HEK293 (cell line): ENCODE measurements around the gene PAK2.

Experiments
- CTCF ChIA-PET: fragments of 350-600 bp; formaldehyde crosslinking; extraction: SDS; loops from one replicate; lab custom pipeline; 2021; ENCODE audit warnings: antibody characterized with exemption; lab: Yijun Ruan, JAX
- POLR2A ChIA-PET: fragments of 300-600 bp; formaldehyde crosslinking; extraction: SDS; loops from one replicate; lab custom pipeline; 2020; ENCODE audit warnings: antibody characterized with exemption, inconsistent platforms; lab: Yijun Ruan, JAX
- H3K27ac ChIP-seq: fragments of 200-500 bp; sonication (Bioruptor generic); 2 replicates; pipeline ENCODE4 v1.5.1; 2014; ENCODE audit warnings: low read depth, low read length, control low read depth, inconsistent platforms; ENCODE audit errors: extremely low read depth
- H3K36me3 ChIP-seq, 2 experiments: fragments of 200-500 bp in 1 of 2; sonication (Bioruptor generic) in 1 of 2; 1 replicate in 1 of 2; 2 replicates in 1 of 2; pipeline ENCODE4 v1.5.1; 2014 to 2017; ENCODE audit warnings: inconsistent platforms in 2 of 2, low read length in 2 of 2; ENCODE audit not compliant: control insufficient read depth in 2 of 2, insufficient read depth in 1 of 2
- H3K4me1 ChIP-seq: fragments of 200-500 bp; sonication (Bioruptor generic); 2 replicates; pipeline ENCODE4 v1.5.1; 2014; ENCODE audit warnings: mild to moderate bottlenecking, low read length, inconsistent platforms; ENCODE audit not compliant: control insufficient read depth, insufficient read depth
- H3K4me3 ChIP-seq: 2 replicates; pipeline ENCODE4 v1.5.1; 2011; ENCODE audit warnings: low read depth, mild to moderate bottlenecking, control low read depth, low read length, moderate library complexity
- H3K9me3 ChIP-seq: fragments of 200-500 bp; sonication (Bioruptor generic); 2 replicates; pipeline ENCODE4 v1.5.1; 2014; ENCODE audit warnings: low read depth, low read length, inconsistent platforms; ENCODE audit not compliant: control insufficient read depth, insufficient read depth
- KLF16 ChIP-seq: fragments of 450-650 bp; formaldehyde crosslinking; IDR thresholded peaks from 2 replicates; pipeline ENCODE4 v1.5.1; 2017; ENCODE audit warnings: missing biosample characterization, missing genetic modification characterization
- SP2 ChIP-seq: fragments of 450-650 bp; formaldehyde crosslinking; IDR thresholded peaks from 2 replicates; pipeline ENCODE4 v1.5.1; 2016; ENCODE audit warnings: missing biosample characterization, missing genetic modification characterization
- SP7 ChIP-seq: fragments of 450-650 bp; formaldehyde crosslinking; IDR thresholded peaks from 2 replicates; pipeline ENCODE4 v1.5.1; 2016; ENCODE audit warnings: missing biosample characterization, missing genetic modification characterization
- ZFP3 ChIP-seq: fragments of 450-650 bp; formaldehyde crosslinking; IDR thresholded peaks from 2 replicates; pipeline ENCODE4 v1.5.1; 2016; ENCODE audit warnings: low read depth, missing biosample characterization, missing genetic modification characterization
- ZNF10 ChIP-seq: fragments of 450-650 bp; formaldehyde crosslinking; IDR thresholded peaks from 2 replicates; pipeline ENCODE4 v1.5.1; 2017; ENCODE audit warnings: missing biosample characterization, missing genetic modification characterization
- ZNF132 ChIP-seq: fragments of 450-650 bp; formaldehyde crosslinking; IDR thresholded peaks from 2 replicates; pipeline ENCODE4 v1.5.1; 2017; ENCODE audit warnings: missing biosample characterization, missing genetic modification characterization, borderline replicate concordance
- ZNF148 ChIP-seq: fragments of 450-650 bp; formaldehyde crosslinking; IDR thresholded peaks from 2 replicates; pipeline ENCODE4 v1.5.0; 2017; ENCODE audit warnings: missing biosample characterization, missing genetic modification characterization, borderline replicate concordance
- ZNF292 ChIP-seq: fragments of 450-650 bp; formaldehyde crosslinking; IDR thresholded peaks from 2 replicates; pipeline ENCODE4 v1.5.1; 2016; ENCODE audit warnings: low read depth, missing biosample characterization, missing genetic modification characterization, borderline replicate concordance
- ZNF350 ChIP-seq: fragments of 450-650 bp; formaldehyde crosslinking; IDR thresholded peaks from 2 replicates; pipeline ENCODE4 v1.5.0; 2017; ENCODE audit warnings: missing biosample characterization, mild to moderate bottlenecking, missing genetic modification characterization
- ZNF544 ChIP-seq: fragments of 450-650 bp; formaldehyde crosslinking; IDR thresholded peaks from 2 replicates; pipeline ENCODE4 v1.5.0; 2017; ENCODE audit warnings: missing biosample characterization, missing genetic modification characterization
- ZNF776 ChIP-seq: fragments of 450-650 bp; formaldehyde crosslinking; IDR thresholded peaks from 2 replicates; pipeline ENCODE4 v1.5.0; 2017; ENCODE audit warnings: missing biosample characterization, missing genetic modification characterization, borderline replicate concordance
- ZNF830 ChIP-seq: fragments of 450-650 bp; IDR thresholded peaks from 2 replicates; pipeline ENCODE4 v1.5.0; 2018; ENCODE audit warnings: missing biosample characterization, missing genetic modification characterization, low read depth, mild to moderate bottlenecking, moderate library complexity
- TF ChIP-seq, protein P1 (sequence below): fragments of 450-650 bp; formaldehyde crosslinking; IDR thresholded peaks from 2 replicates; pipeline ENCODE4 v1.5.1; 2017; ENCODE audit warnings: missing biosample characterization, missing genetic modification characterization
- TF ChIP-seq, protein P2 (sequence below): fragments of 450-650 bp; formaldehyde crosslinking; conservative IDR thresholded peaks from 2 replicates; pipeline ENCODE4 v1.5.1; 2016; ENCODE audit warnings: low read depth, missing biosample characterization, missing genetic modification characterization
- TF ChIP-seq, protein P3 (sequence below): fragments of 450-650 bp; formaldehyde crosslinking; IDR thresholded peaks from 2 replicates; pipeline ENCODE4 v1.5.1; 2016; ENCODE audit warnings: missing biosample characterization, missing genetic modification characterization, low read depth
- TF ChIP-seq, protein P4 (sequence below): fragments of 450-650 bp; formaldehyde crosslinking; IDR thresholded peaks from 2 replicates; pipeline ENCODE4 v1.5.1; 2016; ENCODE audit warnings: missing biosample characterization, missing genetic modification characterization
- TF ChIP-seq, protein P5 (sequence below): IDR thresholded peaks from 2 replicates; pipeline ENCODE4 v1.6.1; 2011; ENCODE audit warnings: mild to moderate bottlenecking, low read depth, low read length, borderline replicate concordance

Gene PAK2

GRCh38 chr3:196772897-196773296 lies 33.2 kb downstream of the PAK2 start:
- H3K9me3 ChIP-seq: no peaks in the 10 kb centered on the region
- ChIA-PET POLR2A (no interaction called here), CTCF (no interaction called here)
- H3K4me1 ChIP-seq: peaks cover 6% of the 10 kb centered on the region; the same call in 1 of the 2 replicates
- H3K27ac ChIP-seq: no peak overlapping the region
- H3K4me3 ChIP-seq: no peak overlapping the region
- TF ChIP-seq ZNF830 (no peak), SP7 (no peak)
- TF ChIP-seq, protein P1, sequence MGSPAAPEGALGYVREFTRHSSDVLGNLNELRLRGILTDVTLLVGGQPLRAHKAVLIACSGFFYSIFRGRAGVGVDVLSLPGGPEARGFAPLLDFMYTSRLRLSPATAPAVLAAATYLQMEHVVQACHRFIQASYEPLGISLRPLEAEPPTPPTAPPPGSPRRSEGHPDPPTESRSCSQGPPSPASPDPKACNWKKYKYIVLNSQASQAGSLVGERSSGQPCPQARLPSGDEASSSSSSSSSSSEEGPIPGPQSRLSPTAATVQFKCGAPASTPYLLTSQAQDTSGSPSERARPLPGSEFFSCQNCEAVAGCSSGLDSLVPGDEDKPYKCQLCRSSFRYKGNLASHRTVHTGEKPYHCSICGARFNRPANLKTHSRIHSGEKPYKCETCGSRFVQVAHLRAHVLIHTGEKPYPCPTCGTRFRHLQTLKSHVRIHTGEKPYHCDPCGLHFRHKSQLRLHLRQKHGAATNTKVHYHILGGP (tag by site-specific recombination): no peak
- H3K36me3 ChIP-seq: peaks cover 0 to 5% of the 10 kb centered on the region in 2 experiments; a peak in 1 of 3 replicates

DNA sequence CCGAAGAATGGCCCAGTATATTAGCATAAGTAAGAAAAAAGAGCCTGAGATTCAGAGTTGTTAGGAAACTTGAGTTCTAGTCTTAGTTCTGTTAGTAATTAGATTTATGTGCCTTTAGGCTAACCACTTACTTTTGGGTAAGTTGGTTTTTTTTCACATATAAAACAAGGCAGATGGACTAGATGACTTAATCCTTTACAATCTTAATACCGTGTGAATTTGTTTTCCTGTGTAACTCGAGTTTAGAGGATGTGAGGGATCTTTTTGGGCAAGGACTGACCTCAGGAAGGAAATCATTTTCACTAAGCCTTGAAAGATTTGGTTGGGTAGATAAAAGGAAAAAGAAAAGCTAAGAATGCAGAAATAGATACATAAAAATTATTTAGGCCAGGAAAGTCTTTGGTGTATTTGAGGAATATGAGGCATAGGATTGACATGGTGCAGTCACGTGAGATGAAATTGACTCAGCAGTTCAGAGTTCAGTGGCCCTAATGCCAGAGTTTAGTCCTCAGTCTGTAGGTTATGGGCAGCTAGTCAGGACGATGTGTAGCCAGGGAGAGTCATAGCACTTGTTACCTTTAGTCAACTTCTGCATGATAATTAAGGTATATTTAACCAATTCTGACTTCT lies 34.6 kb downstream of the PAK2 start:
- ChIA-PET POLR2A (interaction anchor here (0.6 kb wide), 1 partner anchor 9 kb away, joined by 4 read pairs; no protein-coding TSS in a partner anchor), CTCF (interaction anchor here (0.7 kb wide), 1 partner anchor 942 kb away, joined by 3 read pairs; no protein-coding TSS in a partner anchor)
- H3K4me1 ChIP-seq: peaks cover 6% of the 10 kb centered on the region; the same call in 1 of the 2 replicates
- no peaks in the 10 kb centered on the region for H3K9me3 ChIP-seq
- no peak overlapping the region for H3K4me3 ChIP-seq
- TF ChIP-seq ZFP3 (no peak), ZNF132 (no peak), ZNF292 (tag by site-specific recombination) (no peak), ZNF148 (tag by site-specific recombination) (no peak), ZNF10 (tag by site-specific recombination) (no peak), ZNF830 (no peak), ZNF350 (tag by site-specific recombination) (no peak), ZNF544 (tag by site-specific recombination) (no peak), SP2 (tag by site-specific recombination) (no peak), KLF16 (tag by site-specific recombination) (no peak), ZNF776 (tag by site-specific recombination) (no peak)
- TF ChIP-seq, protein P2, sequence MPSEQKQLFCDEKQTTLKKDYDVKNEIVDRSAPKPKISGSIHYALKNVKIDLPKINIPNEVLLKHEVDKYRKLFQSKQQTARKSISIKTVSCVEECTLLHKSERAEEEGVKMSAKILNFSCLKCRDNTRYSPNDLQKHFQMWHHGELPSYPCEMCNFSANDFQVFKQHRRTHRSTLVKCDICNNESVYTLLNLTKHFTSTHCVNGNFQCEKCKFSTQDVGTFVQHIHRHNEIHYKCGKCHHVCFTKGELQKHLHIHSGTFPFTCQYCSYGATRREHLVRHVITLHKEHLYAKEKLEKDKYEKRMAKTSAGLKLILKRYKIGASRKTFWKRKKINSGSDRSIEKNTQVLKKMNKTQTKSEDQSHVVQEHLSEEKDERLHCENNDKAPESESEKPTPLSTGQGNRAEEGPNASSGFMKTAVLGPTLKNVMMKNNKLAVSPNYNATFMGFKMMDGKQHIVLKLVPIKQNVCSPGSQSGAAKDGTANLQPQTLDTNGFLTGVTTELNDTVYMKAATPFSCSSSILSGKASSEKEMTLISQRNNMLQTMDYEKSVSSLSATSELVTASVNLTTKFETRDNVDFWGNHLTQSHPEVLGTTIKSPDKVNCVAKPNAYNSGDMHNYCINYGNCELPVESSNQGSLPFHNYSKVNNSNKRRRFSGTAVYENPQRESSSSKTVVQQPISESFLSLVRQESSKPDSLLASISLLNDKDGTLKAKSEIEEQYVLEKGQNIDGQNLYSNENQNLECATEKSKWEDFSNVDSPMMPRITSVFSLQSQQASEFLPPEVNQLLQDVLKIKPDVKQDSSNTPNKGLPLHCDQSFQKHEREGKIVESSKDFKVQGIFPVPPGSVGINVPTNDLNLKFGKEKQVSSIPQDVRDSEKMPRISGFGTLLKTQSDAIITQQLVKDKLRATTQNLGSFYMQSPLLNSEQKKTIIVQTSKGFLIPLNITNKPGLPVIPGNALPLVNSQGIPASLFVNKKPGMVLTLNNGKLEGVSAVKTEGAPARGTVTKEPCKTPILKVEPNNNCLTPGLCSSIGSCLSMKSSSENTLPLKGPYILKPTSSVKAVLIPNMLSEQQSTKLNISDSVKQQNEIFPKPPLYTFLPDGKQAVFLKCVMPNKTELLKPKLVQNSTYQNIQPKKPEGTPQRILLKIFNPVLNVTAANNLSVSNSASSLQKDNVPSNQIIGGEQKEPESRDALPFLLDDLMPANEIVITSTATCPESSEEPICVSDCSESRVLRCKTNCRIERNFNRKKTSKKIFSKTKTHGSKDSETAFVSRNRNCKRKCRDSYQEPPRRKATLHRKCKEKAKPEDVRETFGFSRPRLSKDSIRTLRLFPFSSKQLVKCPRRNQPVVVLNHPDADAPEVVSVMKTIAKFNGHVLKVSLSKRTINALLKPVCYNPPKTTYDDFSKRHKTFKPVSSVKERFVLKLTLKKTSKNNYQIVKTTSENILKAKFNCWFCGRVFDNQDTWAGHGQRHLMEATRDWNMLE (tag by site-specific recombination): no peak
- TF ChIP-seq, protein P3, sequence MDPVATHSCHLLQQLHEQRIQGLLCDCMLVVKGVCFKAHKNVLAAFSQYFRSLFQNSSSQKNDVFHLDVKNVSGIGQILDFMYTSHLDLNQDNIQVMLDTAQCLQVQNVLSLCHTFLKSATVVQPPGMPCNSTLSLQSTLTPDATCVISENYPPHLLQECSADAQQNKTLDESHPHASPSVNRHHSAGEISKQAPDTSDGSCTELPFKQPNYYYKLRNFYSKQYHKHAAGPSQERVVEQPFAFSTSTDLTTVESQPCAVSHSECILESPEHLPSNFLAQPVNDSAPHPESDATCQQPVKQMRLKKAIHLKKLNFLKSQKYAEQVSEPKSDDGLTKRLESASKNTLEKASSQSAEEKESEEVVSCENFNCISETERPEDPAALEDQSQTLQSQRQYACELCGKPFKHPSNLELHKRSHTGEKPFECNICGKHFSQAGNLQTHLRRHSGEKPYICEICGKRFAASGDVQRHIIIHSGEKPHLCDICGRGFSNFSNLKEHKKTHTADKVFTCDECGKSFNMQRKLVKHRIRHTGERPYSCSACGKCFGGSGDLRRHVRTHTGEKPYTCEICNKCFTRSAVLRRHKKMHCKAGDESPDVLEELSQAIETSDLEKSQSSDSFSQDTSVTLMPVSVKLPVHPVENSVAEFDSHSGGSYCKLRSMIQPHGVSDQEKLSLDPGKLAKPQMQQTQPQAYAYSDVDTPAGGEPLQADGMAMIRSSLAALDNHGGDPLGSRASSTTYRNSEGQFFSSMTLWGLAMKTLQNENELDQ: no peak
- TF ChIP-seq, protein P4, sequence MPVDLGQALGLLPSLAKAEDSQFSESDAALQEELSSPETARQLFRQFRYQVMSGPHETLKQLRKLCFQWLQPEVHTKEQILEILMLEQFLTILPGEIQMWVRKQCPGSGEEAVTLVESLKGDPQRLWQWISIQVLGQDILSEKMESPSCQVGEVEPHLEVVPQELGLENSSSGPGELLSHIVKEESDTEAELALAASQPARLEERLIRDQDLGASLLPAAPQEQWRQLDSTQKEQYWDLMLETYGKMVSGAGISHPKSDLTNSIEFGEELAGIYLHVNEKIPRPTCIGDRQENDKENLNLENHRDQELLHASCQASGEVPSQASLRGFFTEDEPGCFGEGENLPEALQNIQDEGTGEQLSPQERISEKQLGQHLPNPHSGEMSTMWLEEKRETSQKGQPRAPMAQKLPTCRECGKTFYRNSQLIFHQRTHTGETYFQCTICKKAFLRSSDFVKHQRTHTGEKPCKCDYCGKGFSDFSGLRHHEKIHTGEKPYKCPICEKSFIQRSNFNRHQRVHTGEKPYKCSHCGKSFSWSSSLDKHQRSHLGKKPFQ (tag by site-specific recombination): no peak
- TF ChIP-seq, protein P5, sequence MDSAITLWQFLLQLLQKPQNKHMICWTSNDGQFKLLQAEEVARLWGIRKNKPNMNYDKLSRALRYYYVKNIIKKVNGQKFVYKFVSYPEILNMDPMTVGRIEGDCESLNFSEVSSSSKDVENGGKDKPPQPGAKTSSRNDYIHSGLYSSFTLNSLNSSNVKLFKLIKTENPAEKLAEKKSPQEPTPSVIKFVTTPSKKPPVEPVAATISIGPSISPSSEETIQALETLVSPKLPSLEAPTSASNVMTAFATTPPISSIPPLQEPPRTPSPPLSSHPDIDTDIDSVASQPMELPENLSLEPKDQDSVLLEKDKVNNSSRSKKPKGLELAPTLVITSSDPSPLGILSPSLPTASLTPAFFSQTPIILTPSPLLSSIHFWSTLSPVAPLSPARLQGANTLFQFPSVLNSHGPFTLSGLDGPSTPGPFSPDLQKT: no peak
- H3K27ac ChIP-seq: no peak overlapping the region
- H3K36me3 ChIP-seq: no peaks in the 10 kb centered on the region
